Breast epithelium (tissue), 3 donors: ENCODE measurements around the gene NUP210.

Experiments
- POLR2A ChIP-seq: fragments of 450-650 bp; IDR thresholded peaks from one replicate; pipeline ENCODE4 v1.6.1; 2016; ENCODE audit warnings: antibody characterized with exemption, mild to moderate bottlenecking, moderate library complexity
- POLR2AphosphoS5 ChIP-seq, 3 donors: sonication (generic); formaldehyde crosslinking; IDR thresholded peaks; one replicate each; pipeline ENCODE4 v1.6.1; 2017; ENCODE audit warnings: antibody characterized with exemption in 3 of 3
- TF ChIP-seq, protein P1 (sequence below), 3 donors: fragments of 450-650 bp; IDR thresholded peaks; one replicate each; pipeline ENCODE4 v1.5.1; 2016 to 2017; ENCODE audit warnings: antibody characterized with exemption in 3 of 3, mild to moderate bottlenecking in 3 of 3, moderate library complexity in 3 of 3

DNA sequence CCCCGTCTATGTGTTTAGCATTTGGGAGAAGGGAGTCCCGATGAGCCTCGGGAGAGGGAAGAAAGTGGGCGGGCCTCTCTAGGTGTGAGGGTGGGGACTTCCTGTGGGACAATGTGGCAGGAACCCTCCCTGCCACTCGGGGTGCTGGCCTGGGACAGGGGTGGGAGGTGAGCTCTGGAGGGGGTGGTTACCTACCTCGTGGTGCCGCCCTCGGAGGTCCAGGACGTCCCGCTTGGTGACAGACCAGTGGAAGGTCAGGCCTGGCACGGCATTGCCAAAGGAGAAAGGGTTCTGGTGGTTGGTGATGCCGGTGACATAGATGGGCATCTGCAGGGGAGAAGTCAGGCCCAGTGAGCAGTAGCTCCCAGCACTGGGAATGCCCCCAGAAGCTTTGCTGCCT lies 83.5 kb downstream of the NUP210 start:
- TF ChIP-seq, protein P1, sequence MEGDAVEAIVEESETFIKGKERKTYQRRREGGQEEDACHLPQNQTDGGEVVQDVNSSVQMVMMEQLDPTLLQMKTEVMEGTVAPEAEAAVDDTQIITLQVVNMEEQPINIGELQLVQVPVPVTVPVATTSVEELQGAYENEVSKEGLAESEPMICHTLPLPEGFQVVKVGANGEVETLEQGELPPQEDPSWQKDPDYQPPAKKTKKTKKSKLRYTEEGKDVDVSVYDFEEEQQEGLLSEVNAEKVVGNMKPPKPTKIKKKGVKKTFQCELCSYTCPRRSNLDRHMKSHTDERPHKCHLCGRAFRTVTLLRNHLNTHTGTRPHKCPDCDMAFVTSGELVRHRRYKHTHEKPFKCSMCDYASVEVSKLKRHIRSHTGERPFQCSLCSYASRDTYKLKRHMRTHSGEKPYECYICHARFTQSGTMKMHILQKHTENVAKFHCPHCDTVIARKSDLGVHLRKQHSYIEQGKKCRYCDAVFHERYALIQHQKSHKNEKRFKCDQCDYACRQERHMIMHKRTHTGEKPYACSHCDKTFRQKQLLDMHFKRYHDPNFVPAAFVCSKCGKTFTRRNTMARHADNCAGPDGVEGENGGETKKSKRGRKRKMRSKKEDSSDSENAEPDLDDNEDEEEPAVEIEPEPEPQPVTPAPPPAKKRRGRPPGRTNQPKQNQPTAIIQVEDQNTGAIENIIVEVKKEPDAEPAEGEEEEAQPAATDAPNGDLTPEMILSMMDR (IDR thresholded peaks at IDR 0.05), result no peak
- TF ChIP-seq POLR2A, result no peak
- no peak for TF ChIP-seq POLR2AphosphoS5 (IDR thresholded peaks at IDR 0.05)
